IMR-90 (cell line): Measurements from ENCODE around the gene INTS11. TPM values are rescaled to one million over a fixed set of nuclear protein-coding genes. Genes with fewer than 3 reads are reported as not detected.

Experiments used
- ATAC-seq: fragments of 200-7000 bp; cut with Tn5 transposase; 2 replicates; pipeline ENCODE4 v1.9.1; 2020; ENCODE audit warnings: low read depth, mild to moderate bottlenecking, moderate library complexity
- BruUV-seq: library from RNA; stranded (reverse); fragments of 400-500 nt; replicated peaks from 2 replicates; lab custom pipeline; 2021; lab: Mats Ljungman, UMichigan
- CTCF ChIA-PET: fragments of 300-600 bp; formaldehyde crosslinking; extraction: SDS; loops from one replicate; lab custom pipeline; 2021; ENCODE audit warnings: antibody characterized with exemption; lab: Yijun Ruan, JAX
- POLR2A ChIA-PET: fragments of 300-600 bp; sonication (Branson Sonifier 250); formaldehyde crosslinking; loops from one replicate; lab custom pipeline; 2022; ENCODE audit warnings: antibody characterized with exemption; ENCODE audit not compliant: unreplicated experiment; lab: Charles Lee
- DNase-seq: peaks from one replicate; pipeline ENCODE4 v3.0.0; 2013
- H2AFZ ChIP-seq: replicated peaks from 2 replicates; pipeline ENCODE3; 2013; ENCODE audit warnings: low read length, mild to moderate bottlenecking; ENCODE audit not compliant: poor library complexity
- H2AK5ac ChIP-seq: 2 replicates; pipeline ENCODE4 v1.6.1; 2013; ENCODE audit warnings: low read depth, low read length, inconsistent platforms
- H2AK9ac ChIP-seq: replicated peaks from 2 replicates; pipeline ENCODE3; 2013; ENCODE audit warnings: mild to moderate bottlenecking, low read depth, low read length, moderate library complexity; ENCODE audit not compliant: poor library complexity
- H2BK120ac ChIP-seq: 2 replicates; pipeline ENCODE4 v1.6.1; 2013; ENCODE audit warnings: low read depth, low read length, inconsistent platforms
- H2BK15ac ChIP-seq: 3 replicates; pipeline ENCODE4 v1.6.1; 2013; ENCODE audit warnings: low read depth, low read length, inconsistent platforms
- H2BK20ac ChIP-seq: 2 replicates; pipeline ENCODE4 v1.6.1; 2013; ENCODE audit warnings: low read depth, mild to moderate bottlenecking, inconsistent platforms, low read length, moderate library complexity
- H2BK5ac ChIP-seq: 2 replicates; pipeline ENCODE4 v1.6.1; 2013; ENCODE audit warnings: mild to moderate bottlenecking, low read depth, low read length, inconsistent platforms; ENCODE audit not compliant: poor library complexity, severe bottlenecking
- H3K14ac ChIP-seq: replicated peaks from 2 replicates; pipeline ENCODE4 v1.6.1; 2013; ENCODE audit warnings: low read depth, low read length, inconsistent platforms
- H3K18ac ChIP-seq: 2 replicates; pipeline ENCODE4 v1.6.1; 2013; ENCODE audit warnings: low read depth, low read length, control low read depth
- H3K23ac ChIP-seq: 2 replicates; pipeline ENCODE4 v1.6.1; 2013; ENCODE audit warnings: low read depth, low read length, inconsistent platforms
- H3K27ac ChIP-seq: 2 replicates; pipeline ENCODE4 v1.5.1; 2013; ENCODE audit warnings: mild to moderate bottlenecking, control low read depth, low read length; ENCODE audit not compliant: insufficient read depth
- H3K27me3 ChIP-seq: 2 replicates; pipeline ENCODE4 v1.6.1; 2013; ENCODE audit warnings: low read length; ENCODE audit not compliant: control insufficient read depth, insufficient read depth
- H3K36me3 ChIP-seq: 2 replicates; pipeline ENCODE4 v1.6.1; 2013; ENCODE audit warnings: low read length, mixed read lengths; ENCODE audit not compliant: control insufficient read depth, insufficient read depth
- H3K4ac ChIP-seq: 2 replicates; pipeline ENCODE4 v1.6.1; 2013; ENCODE audit warnings: low read depth, low read length, inconsistent platforms
- H3K4me1 ChIP-seq: 2 replicates; pipeline ENCODE4 v1.6.1; 2013; ENCODE audit warnings: low read length, mixed read lengths; ENCODE audit not compliant: control insufficient read depth, insufficient read depth
- H3K4me2 ChIP-seq: 2 replicates; pipeline ENCODE4 v1.6.1; 2013; ENCODE audit warnings: low read depth, mild to moderate bottlenecking, control low read depth, low read length, moderate library complexity
- H3K4me3 ChIP-seq: 2 replicates; pipeline ENCODE4 v1.5.1; 2013; ENCODE audit warnings: low read depth, mild to moderate bottlenecking, control low read depth, low read length, moderate library complexity; ENCODE audit not compliant: insufficient read depth
- H3K56ac ChIP-seq: 2 replicates; pipeline ENCODE4 v1.6.1; 2013; ENCODE audit warnings: low read length, inconsistent platforms; ENCODE audit not compliant: insufficient read depth; ENCODE audit errors: extremely low read depth
- H3K79me1 ChIP-seq, 2 experiments: 2 replicates each; pipeline ENCODE4 v1.6.1; 2013; ENCODE audit warnings: low read length in 2 of 2, inconsistent platforms in 1 of 2, low read depth in 1 of 2
- H3K9ac ChIP-seq: 2 replicates; pipeline ENCODE4 v1.6.1; 2013; ENCODE audit warnings: low read depth, low read length, control low read depth
- H3K9me1 ChIP-seq: 2 replicates; pipeline ENCODE4 v1.6.1; 2013; ENCODE audit warnings: low read length, inconsistent platforms; ENCODE audit not compliant: insufficient read depth
- H3K9me3 ChIP-seq: 2 replicates; pipeline ENCODE4 v1.6.1; 2013; ENCODE audit warnings: low read length; ENCODE audit not compliant: control insufficient read depth, insufficient read depth
- H4K20me1 ChIP-seq: 2 replicates; pipeline ENCODE4 v1.6.1; 2013; ENCODE audit warnings: low read length, inconsistent platforms; ENCODE audit not compliant: insufficient read depth
- H4K5ac ChIP-seq: 2 replicates; pipeline ENCODE4 v1.6.1; 2013; ENCODE audit warnings: mild to moderate bottlenecking, low read depth, low read length, control low read depth
- H4K8ac ChIP-seq, 2 experiments: 2 replicates each; pipeline ENCODE4 v1.6.1; 2013; ENCODE audit warnings: low read depth in 2 of 2, low read length in 2 of 2, control low read depth in 1 of 2, inconsistent platforms in 1 of 2
- H4K91ac ChIP-seq: 2 replicates; pipeline ENCODE4 v1.6.1; 2013; ENCODE audit warnings: low read depth, low read length, inconsistent platforms; ENCODE audit not compliant: insufficient read depth
- BHLHE40 ChIP-seq: fragments of 150-350 bp; IDR thresholded peaks from 2 replicates; pipeline ENCODE4 v1.6.1; 2016; ENCODE audit warnings: mild to moderate bottlenecking, low read depth, low read length
- CEBPB ChIP-seq: IDR thresholded peaks from 2 replicates; pipeline ENCODE4 v1.6.1; 2012; ENCODE audit warnings: low read depth, low read length, improper control_type of control experiment
- CHD1 ChIP-seq: IDR thresholded peaks from 2 replicates; pipeline ENCODE4 v1.6.1; 2012; ENCODE audit warnings: low read depth, low read length, improper control_type of control experiment
- FOS ChIP-seq: fragments of 150-350 bp; IDR thresholded peaks from 2 replicates; pipeline ENCODE4 v1.6.1; 2016; ENCODE audit warnings: low read depth, low read length
- MAFK ChIP-seq: IDR thresholded peaks from 2 replicates; pipeline ENCODE4 v1.6.1; 2012; ENCODE audit warnings: low read depth, low read length, improper control_type of control experiment
- MAZ ChIP-seq: IDR thresholded peaks from 2 replicates; pipeline ENCODE4 v1.6.1; 2012; ENCODE audit warnings: low read depth, mild to moderate bottlenecking, low read length, improper control_type of control experiment, moderate library complexity, borderline replicate concordance
- MXI1 ChIP-seq: IDR thresholded peaks from 2 replicates; pipeline ENCODE4 v1.6.1; 2012; ENCODE audit warnings: low read depth, mild to moderate bottlenecking, low read length, moderate library complexity, borderline replicate concordance
- NFE2L2 ChIP-seq: fragments of 150-350 bp; IDR thresholded peaks from 2 replicates; pipeline ENCODE4 v1.6.1; 2016; ENCODE audit warnings: low read depth, mild to moderate bottlenecking, low read length
- POLR2A ChIP-seq: IDR thresholded peaks from 2 replicates; pipeline ENCODE4 v1.6.1; 2012; ENCODE audit warnings: mild to moderate bottlenecking, low read depth, low read length
- RCOR1 ChIP-seq: IDR thresholded peaks from 2 replicates; pipeline ENCODE4 v1.6.1; 2012; ENCODE audit warnings: mild to moderate bottlenecking, low read length, improper control_type of control experiment; ENCODE audit not compliant: insufficient replicate concordance
- RFX5 ChIP-seq: IDR thresholded peaks from 2 replicates; pipeline ENCODE4 v1.8.0; 2012; ENCODE audit warnings: low read depth, mild to moderate bottlenecking, low read length, moderate library complexity
- WGBS, 2 experiments: methylation state at CpG; one replicate each; pipeline versions ENCODE4 v1.1.5 to v1.1.7; 2013; ENCODE audit warnings: missing lambda C conversion rate in 2 of 2; ENCODE audit not compliant: insufficient read length in 1 of 2; ENCODE audit errors: extremely low coverage in 2 of 2; 5-methylcytosine and 5-hydroxymethylcytosine counted together
- dilution Hi-C: fragments of 300-500 bp; cut with HindIII; formaldehyde crosslinking; loops from one replicate; pipeline ENCODE4 v1.14.3; 2018; ENCODE audit warnings: low sequenced_read_pairs; ENCODE audit not compliant: unreplicated experiment
- in situ Hi-C: fragments of 300-500 bp; cut with MboI; formaldehyde crosslinking; loops from 3 replicates; pipeline ENCODE4 v1.14.3; 2019; ENCODE audit warnings: low sequenced_read_pairs, inconsistent platforms, mixed read lengths
- intact Hi-C: fragments of 100-400 bp; cut with micrococcal nuclease; formaldehyde crosslinking; loops from 2 replicates; pipeline ENCODE4 v1.10.0; 2022
- polyA plus RNA-seq, 3 experiments: library from polyadenylated mRNA; depleted of rRNA; stranded (reverse); fragments of >200 nt; gene quantifications; 2 replicates each; pipeline ENCODE4 v1.2.3, GENCODE V29; 2012; ENCODE audit warnings: low replicate concordance in 1 of 3
- total RNA-seq: library from RNA; depleted of rRNA; stranded (reverse); fragments of >200 nt; gene quantifications from 2 replicates; pipeline ENCODE4 v1.2.3, GENCODE V29; 2012
- TF ChIP-seq, protein P1 (sequence below): conservative IDR thresholded peaks from 2 replicates; pipeline ENCODE4 v1.5.1; 2012; ENCODE audit warnings: mild to moderate bottlenecking, low read depth, low read length, improper control_type of control experiment
- TF ChIP-seq, protein P2 (sequence below): fragments of 150-350 bp; IDR thresholded peaks from 2 replicates; pipeline ENCODE4 v1.6.1; 2016; ENCODE audit warnings: low read depth, mild to moderate bottlenecking, low read length, moderate library complexity, borderline replicate concordance
- TF ChIP-seq, protein P3 (sequence below): fragments of 150-350 bp; IDR thresholded peaks from 2 replicates; pipeline ENCODE4 v1.6.1; 2017; ENCODE audit warnings: mild to moderate bottlenecking, antibody characterized with exemption, low read length, low read depth

The INTS11 gene
- total and polyA plus RNA-seq, 2 of the 4 experiments (the other 2 are of a cell fraction) = 56.1 to 123 TPM

DNA sequence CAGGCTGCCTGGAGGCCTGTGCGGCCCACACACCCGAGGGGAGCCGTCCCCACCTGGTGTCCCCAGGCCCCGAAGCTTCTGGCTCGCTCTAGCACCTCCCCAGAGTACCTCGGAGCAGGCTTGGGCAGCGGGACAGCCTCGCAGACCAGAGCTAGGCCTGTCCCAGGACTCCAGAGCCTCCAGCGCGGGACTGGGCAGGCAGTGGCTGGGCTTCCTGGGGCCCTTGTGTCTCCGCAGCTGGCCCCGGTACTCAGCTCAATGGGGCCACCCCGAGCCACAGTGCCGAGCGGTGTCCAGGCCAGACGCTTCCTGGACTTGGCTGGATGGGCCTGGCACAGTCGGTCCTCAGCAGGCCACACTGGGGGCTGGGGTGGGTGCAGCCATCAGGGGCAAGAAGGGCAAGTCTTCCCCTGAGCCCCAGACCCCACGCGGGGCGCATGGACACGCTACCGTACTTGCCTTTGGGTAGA, 39.3 kb downstream of the INTS11 start:
- in situ Hi-C loops (no loop called here), intact Hi-C loops (no loop called here), dilution Hi-C loops (no loop called here)
- DNase-seq (no peak), ATAC-seq (no peak)
- Histone ChIP-seq H3K4me1 (peaks cover 6% of the 10 kb centered on the region; the same call in 1 of the 2 replicates), H3K4me3 (no peak overlapping the region), H3K27me3 (no peaks in the 10 kb centered on the region), H2AFZ (no peak overlapping the region), H3K4me2 (no peak overlapping the region), H2BK15ac (no peak overlapping the region), H2BK120ac (no peak overlapping the region), H4K20me1 (no peaks in the 10 kb centered on the region; the same call in 1 of the 2 replicates), H4K5ac (no peak overlapping the region), H3K9me3 (no peaks in the 10 kb centered on the region), H4K8ac (no peak overlapping the region), H2BK20ac (no peak overlapping the region), H3K14ac (no peak overlapping the region), H3K36me3 (no peaks in the 10 kb centered on the region), H2AK9ac (no peak overlapping the region), H3K4ac (no peak overlapping the region), H3K79me1 (no peaks in the 10 kb centered on the region), H4K91ac (no peak overlapping the region), H2BK5ac (no peak overlapping the region), H3K23ac (no peak overlapping the region), H3K9me1 (peaks cover 4% of the 10 kb centered on the region; the same call in 1 of the 2 replicates), H3K27ac (no peak overlapping the region), H2AK5ac (no peak overlapping the region; the same call in 1 of the 2 replicates), H3K56ac (no peak overlapping the region), H3K9ac (no peak overlapping the region), H3K18ac (no peak overlapping the region)
- TF ChIP-seq, protein P1, sequence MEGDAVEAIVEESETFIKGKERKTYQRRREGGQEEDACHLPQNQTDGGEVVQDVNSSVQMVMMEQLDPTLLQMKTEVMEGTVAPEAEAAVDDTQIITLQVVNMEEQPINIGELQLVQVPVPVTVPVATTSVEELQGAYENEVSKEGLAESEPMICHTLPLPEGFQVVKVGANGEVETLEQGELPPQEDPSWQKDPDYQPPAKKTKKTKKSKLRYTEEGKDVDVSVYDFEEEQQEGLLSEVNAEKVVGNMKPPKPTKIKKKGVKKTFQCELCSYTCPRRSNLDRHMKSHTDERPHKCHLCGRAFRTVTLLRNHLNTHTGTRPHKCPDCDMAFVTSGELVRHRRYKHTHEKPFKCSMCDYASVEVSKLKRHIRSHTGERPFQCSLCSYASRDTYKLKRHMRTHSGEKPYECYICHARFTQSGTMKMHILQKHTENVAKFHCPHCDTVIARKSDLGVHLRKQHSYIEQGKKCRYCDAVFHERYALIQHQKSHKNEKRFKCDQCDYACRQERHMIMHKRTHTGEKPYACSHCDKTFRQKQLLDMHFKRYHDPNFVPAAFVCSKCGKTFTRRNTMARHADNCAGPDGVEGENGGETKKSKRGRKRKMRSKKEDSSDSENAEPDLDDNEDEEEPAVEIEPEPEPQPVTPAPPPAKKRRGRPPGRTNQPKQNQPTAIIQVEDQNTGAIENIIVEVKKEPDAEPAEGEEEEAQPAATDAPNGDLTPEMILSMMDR = no peak
- TF ChIP-seq RCOR1 (no peak), FOS (no peak), RFX5 (no peak), NFE2L2 (no peak), BHLHE40 (no peak), CHD1 (no peak), POLR2A (no peak), MAZ (no peak), MXI1 (no peak), CEBPB (no peak), MAFK (no peak)
- TF ChIP-seq, protein P2, sequence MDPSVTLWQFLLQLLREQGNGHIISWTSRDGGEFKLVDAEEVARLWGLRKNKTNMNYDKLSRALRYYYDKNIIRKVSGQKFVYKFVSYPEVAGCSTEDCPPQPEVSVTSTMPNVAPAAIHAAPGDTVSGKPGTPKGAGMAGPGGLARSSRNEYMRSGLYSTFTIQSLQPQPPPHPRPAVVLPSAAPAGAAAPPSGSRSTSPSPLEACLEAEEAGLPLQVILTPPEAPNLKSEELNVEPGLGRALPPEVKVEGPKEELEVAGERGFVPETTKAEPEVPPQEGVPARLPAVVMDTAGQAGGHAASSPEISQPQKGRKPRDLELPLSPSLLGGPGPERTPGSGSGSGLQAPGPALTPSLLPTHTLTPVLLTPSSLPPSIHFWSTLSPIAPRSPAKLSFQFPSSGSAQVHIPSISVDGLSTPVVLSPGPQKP = no peak
- TF ChIP-seq, protein P3, sequence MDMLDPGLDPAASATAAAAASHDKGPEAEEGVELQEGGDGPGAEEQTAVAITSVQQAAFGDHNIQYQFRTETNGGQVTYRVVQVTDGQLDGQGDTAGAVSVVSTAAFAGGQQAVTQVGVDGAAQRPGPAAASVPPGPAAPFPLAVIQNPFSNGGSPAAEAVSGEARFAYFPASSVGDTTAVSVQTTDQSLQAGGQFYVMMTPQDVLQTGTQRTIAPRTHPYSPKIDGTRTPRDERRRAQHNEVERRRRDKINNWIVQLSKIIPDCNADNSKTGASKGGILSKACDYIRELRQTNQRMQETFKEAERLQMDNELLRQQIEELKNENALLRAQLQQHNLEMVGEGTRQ = no peak
- ChIA-PET POLR2A (no interaction called here), CTCF (no interaction called here)
- WGBS, 2 experiments = 95% methylated on average over 13 of the region's 22 CpGs; no CpG with 5 or more reads in 1 of the 2 experiments
- no TSS peak for BruUV-seq
